Activated CD4-positive, alpha-beta T cell treated with anti-CD3 and anti-CD28 coated beads, Interleukin-2, amount 10 ng/mL, durations not matched to agents 24 days and 14 days (primary cell): ENCODE measurements around the gene CHKA. TPM values are rescaled to one million over a fixed set of nuclear protein-coding genes. Genes with fewer than 3 reads are reported as not detected.

Source experiments
- DNase-seq: peaks from one replicate; pipeline ENCODE4 v3.0.0; 2022
- H3K27ac Mint-ChIP-seq: one replicate; pipeline ENCODE4 v1.8.0; 2022; ENCODE audit warnings: mild to moderate bottlenecking, mixed read lengths
- H3K27me3 Mint-ChIP-seq: one replicate; pipeline ENCODE4 v1.8.0; 2022; ENCODE audit warnings: mixed read lengths
- H3K36me3 Mint-ChIP-seq: one replicate; pipeline ENCODE4 v1.8.0; 2022; ENCODE audit warnings: low read depth, mild to moderate bottlenecking, mixed read lengths
- H3K4me1 Mint-ChIP-seq: one replicate; pipeline ENCODE4 v1.8.0; 2021; ENCODE audit warnings: mixed read lengths
- H3K4me3 Mint-ChIP-seq: one replicate; pipeline ENCODE4 v1.8.0; 2022; ENCODE audit warnings: mild to moderate bottlenecking, moderate library complexity, mixed read lengths
- H3K9me3 Mint-ChIP-seq: one replicate; pipeline ENCODE4 v1.8.0; 2021; ENCODE audit warnings: mixed read lengths
- intact Hi-C: fragments of 100-400 bp; cut with micrococcal nuclease; formaldehyde crosslinking; loops from one replicate; pipeline ENCODE4 v1.15.1; 2023
- total RNA-seq: library from RNA; stranded (reverse); gene quantifications from 2 replicates; pipeline ENCODE4 v1.2.3, GENCODE V29; 2022

Gene CHKA
- total RNA-seq, 1 donor from 2014 or later, result 15.1 TPM

DNA sequence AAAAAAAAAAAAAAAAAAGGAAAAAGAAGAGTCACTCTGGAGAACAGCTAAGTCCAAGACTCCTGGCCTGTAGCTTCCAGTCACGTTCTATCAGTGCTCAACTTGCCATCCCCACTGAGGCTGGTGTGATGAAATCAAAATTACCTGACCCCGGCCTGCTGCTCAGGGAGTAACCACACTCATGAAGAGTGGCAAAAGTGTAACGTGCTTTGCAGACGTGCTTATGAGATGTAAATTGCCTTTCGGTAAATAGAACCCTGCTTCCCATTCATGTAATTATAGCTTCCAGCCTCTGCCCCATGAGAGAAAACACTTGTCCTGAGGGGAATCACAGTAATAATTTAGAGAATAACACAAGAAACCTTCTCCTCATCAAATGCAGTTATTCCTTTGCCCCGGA, 28.2 kb upstream of the CHKA start:
- H3K9me3 Mint-ChIP-seq, result no peaks in the 10 kb centered on the region
- no peak overlapping the region for H3K27ac Mint-ChIP-seq
- no peaks in the 10 kb centered on the region for H3K36me3 Mint-ChIP-seq
- no peak overlapping the region for H3K4me3 Mint-ChIP-seq
- DNase-seq, result no peak
- no peaks in the 10 kb centered on the region for H3K4me1 Mint-ChIP-seq
- no peaks in the 10 kb centered on the region for H3K27me3 Mint-ChIP-seq
- intact Hi-C loops, result no loop called here

DNA sequence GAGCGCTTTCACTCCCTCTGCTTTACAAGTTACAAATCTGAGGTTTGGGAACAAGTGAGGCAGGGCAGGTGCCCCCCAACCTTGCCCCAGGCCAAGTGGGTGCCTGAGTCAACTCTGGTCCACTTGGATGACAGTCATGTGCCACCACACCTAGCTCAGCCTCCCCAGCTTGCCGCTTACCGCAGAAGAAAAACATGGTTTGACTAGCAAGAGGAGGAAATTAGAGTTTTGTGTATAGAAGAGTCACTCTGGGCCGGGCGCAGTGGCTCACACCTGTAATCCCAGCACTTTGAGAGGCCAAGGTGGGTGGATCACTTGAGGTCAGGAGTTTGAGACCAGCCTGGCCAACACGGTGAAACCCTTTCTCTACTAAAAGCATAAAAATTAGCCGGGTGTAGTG, 27.7 kb upstream of the CHKA start:
- intact Hi-C loops, result no loop called here
- H3K27me3 Mint-ChIP-seq, result no peaks in the 10 kb centered on the region
- H3K4me1 Mint-ChIP-seq, result no peaks in the 10 kb centered on the region
- H3K36me3 Mint-ChIP-seq, result no peaks in the 10 kb centered on the region
- H3K4me3 Mint-ChIP-seq, result no peak overlapping the region
- H3K9me3 Mint-ChIP-seq, result no peaks in the 10 kb centered on the region
- H3K27ac Mint-ChIP-seq, result no peak overlapping the region
- DNase-seq, result no peak

DNA sequence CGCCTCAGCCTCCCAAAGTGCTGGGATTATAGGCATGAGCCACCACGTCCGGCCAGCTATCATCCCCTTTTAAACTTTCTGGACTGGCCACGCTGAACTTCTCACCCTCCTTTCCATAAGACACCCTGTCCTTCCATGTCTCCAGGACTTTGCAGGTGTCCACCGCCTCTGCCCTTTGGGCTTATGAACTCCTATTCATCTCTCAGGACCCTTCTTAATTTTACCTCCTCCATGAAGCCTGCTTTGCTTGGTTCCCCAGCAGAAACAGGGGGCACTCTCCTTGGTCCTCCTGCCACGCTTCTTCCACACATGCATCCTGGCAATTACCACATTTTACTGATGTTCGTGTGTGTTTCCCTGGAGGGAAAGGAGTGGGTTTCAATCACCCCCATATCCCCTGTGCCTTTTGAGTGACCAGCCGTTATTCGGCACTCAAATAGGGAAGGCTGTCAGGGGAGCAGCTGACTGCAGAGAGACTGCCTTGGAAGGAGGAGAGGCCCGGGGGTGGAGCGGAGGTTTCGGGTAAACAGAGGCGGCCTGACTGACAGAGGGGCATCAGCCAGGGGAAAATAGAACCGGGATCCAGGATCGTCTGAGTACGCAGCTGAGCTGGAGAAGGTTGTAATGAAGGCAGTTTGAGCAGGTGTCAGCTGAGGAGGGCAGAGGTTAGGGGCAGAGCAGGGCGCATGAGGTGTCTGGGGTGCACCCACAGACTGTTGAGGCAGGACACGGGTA, 27.1 kb upstream of the CHKA start:
- no peak for DNase-seq
- no peaks in the 10 kb centered on the region for H3K36me3 Mint-ChIP-seq
- H3K4me3 Mint-ChIP-seq, result no peak overlapping the region
- no peaks in the 10 kb centered on the region for H3K4me1 Mint-ChIP-seq
- H3K9me3 Mint-ChIP-seq, result no peaks in the 10 kb centered on the region
- H3K27ac Mint-ChIP-seq, result no peak overlapping the region
- no peaks in the 10 kb centered on the region for H3K27me3 Mint-ChIP-seq
- intact Hi-C loops, result no loop called here

DNA sequence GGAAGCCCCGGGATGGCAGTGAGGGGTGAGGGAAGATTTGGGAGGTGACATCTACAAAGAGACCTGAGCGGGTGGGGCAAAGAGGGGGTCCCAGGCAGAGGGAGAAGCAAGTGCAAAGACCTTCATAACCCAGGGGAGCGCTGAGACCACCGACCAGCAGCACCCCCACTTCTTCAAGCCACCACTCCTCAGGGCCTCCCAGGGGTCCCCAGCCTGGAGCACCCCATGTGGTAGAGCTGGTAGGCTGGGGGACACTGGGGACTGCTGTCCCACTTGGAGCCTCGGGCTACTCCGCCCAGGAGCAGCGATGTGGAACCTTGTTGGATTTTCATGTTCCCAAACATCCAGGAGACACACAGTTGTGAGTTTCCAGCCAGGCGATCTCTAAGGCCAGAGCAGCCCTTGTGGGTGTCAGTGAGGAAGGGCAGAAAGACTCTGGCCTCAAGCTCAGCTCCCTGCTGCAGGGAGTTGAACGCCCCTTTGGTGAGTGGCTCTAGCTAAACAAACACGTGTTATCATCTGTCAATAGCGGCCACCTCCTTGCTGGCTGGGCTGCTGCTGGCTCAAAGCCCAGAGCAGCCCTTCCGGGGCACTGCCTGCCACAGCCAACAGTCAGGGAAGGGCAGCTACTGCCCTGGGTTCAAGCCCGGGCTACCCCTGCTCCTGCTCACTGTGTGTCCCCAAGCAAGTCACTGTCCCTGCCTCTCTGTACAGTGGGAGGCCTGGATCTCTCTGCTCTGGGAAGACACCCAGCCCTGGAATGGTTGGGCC, 25.7 kb upstream of the CHKA start:
- H3K27ac Mint-ChIP-seq, result no peak overlapping the region
- intact Hi-C loops, result no loop called here
- no peaks in the 10 kb centered on the region for H3K27me3 Mint-ChIP-seq

DNA sequence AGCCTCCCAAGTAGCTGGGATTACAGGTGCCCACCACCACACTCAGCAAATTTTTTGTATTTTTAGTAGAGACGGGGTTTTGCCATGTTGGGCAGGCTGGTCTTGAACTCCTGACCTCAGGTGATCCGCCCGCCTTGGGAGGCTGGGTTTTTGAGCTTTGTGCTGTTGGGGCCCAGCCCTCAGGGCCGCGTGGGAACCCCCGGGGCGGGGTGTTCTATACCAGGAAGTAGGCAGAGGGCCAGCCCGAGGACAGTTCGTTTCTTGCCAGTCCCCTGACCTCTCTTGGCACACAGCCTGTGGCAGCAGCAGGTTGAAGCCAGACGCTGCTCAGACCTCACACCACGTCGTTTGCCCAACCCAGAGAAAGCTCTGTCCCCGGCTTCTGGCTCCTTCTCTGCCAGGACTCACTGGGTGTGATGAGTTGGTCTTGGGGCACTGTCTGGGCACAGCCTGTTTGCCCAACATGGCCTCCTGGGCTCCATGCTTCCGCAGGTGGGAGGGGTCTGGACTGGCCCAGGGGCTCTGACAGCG, 24.9 kb upstream of the CHKA start:
- Mint-ChIP-seq H3K27me3 (no peaks in the 10 kb centered on the region), H3K4me3 (no peak overlapping the region), H3K36me3 (no peaks in the 10 kb centered on the region), H3K4me1 (peaks cover 7% of the 10 kb centered on the region), H3K9me3 (no peaks in the 10 kb centered on the region), H3K27ac (no peak overlapping the region)
- intact Hi-C loops, result no loop called here
- DNase-seq, result no peak

More for the DNA sequence above, 25.7 kb upstream of the CHKA start:
- no peak overlapping the region for H3K4me3 Mint-ChIP-seq
- peaks cover 7% of the 10 kb centered on the region for H3K4me1 Mint-ChIP-seq
- no peaks in the 10 kb centered on the region for H3K9me3 Mint-ChIP-seq
- H3K36me3 Mint-ChIP-seq, result no peaks in the 10 kb centered on the region
- no peak for DNase-seq

DNA sequence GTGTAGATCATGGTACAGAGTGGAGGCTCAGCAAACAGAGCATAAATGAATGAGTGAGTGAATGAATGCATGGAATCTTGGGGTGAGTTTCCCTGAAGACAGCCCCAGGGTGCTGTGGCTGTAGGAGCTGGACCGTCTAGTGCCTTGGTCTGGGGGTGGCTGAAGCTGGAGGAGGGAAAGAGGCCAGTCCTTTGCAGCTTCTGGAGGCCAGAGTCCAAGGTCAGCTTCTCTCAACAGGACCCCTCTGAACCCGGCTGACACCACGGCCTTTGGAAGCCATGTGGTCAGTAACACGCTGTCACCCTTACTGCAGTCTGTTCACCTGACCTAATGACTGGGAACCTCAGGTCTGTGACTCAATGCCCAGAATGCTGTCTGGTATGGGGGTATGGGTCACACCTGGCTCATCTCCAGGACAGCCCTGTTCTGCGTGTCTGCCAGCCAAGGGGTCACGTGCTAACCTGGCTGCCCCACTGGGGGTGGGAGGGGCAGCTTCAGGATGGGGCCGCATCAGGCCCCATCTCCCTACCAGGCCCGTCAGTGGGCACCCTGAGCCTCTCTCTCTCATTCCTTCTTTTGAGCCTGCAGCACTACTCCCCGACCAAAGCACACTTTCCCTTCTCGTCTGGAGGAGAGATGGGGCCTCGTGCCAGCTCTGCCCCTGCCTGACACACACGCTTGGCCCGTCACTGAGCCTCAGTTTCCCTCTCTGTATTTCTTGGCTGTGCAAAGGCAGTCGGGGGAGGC, 24.1 kb upstream of the CHKA start:
- no peaks in the 10 kb centered on the region for H3K9me3 Mint-ChIP-seq

DNA sequence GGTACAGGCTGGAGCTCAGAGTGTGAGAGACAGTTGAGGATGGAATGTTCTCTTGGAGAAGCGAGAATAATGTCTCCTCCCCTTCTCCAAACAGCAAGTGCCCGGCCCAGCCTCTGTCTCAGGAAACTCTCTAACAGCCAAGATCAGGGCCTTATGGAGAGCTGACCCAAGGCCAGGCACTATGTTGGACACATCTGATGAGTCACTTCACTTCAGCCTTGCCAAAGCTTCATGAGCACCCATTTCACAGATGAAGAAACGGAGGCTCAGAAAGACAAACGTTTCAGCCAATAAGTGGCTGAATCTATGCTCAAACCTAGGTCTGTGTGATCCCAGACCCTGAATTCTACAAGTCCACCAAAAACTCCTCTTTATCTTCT, 22.1 kb upstream of the CHKA start:
- DNase-seq, result no peak
- no peaks in the 10 kb centered on the region for H3K9me3 Mint-ChIP-seq
- H3K36me3 Mint-ChIP-seq, result no peaks in the 10 kb centered on the region
- intact Hi-C loops, result no loop called here
- H3K27me3 Mint-ChIP-seq, result peaks cover under 1% of the 10 kb centered on the region
- H3K27ac Mint-ChIP-seq, result no peak overlapping the region
- peaks cover 7% of the 10 kb centered on the region for H3K4me1 Mint-ChIP-seq
- no peak overlapping the region for H3K4me3 Mint-ChIP-seq

More for the DNA sequence above, 24.1 kb upstream of the CHKA start:
- Mint-ChIP-seq H3K4me3 (no peak overlapping the region), H3K27me3 (no peaks in the 10 kb centered on the region), H3K4me1 (peaks cover 7% of the 10 kb centered on the region), H3K36me3 (no peaks in the 10 kb centered on the region), H3K27ac (no peak overlapping the region)
- intact Hi-C loops, result no loop called here
- DNase-seq, result no peak

DNA sequence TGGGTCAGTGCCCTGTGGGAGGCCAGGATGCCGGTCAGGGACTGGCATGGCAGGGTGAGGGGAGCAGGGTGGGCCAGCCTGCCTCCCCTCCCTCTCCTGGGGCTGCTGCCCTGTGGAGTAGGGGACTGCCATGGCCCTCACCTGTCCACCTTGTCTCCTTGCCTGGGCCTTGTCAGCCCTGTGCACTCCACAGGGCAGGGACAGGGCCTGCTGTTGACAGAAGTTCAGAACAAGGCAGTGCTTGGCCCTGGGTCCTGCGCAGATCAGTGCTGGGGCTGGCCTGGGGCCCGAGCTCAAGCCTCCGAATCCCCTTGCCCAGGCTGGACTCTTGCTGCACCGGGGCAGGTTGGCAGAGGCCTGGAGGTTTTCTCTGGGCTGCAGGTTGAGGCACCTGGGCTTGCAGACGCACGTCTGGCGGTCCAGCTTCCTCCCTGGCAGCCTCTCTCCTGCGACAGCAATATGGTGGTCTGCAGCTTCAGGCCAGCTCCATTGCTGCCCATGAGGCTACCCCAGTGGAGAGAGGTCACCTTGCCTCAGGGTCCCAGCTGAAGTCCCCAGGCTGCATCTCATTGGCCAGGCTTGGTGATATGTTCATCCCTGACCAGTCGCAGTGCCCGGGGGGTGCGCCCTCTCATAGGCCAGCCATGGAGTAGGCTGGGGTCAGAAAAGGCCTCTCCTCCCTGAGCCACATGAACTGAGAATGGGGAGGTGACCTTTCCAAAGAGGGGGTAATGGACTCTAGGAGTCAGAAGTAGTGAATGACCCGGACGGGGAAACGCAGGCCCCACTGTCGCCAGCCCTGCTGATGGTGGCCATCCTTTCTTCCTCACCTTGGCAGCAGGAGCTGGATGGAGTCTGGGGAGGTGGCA, 21.5 kb upstream of the CHKA start:
- H3K27ac Mint-ChIP-seq, result peak overlapping the region; percentile 82
- H3K9me3 Mint-ChIP-seq, result no peaks in the 10 kb centered on the region
- DNase-seq, result no peak
- H3K4me3 Mint-ChIP-seq, result no peak overlapping the region
- intact Hi-C loops, result no loop called here
- peaks cover 7% of the 10 kb centered on the region for H3K4me1 Mint-ChIP-seq
- no peaks in the 10 kb centered on the region for H3K36me3 Mint-ChIP-seq
- H3K27me3 Mint-ChIP-seq, result peaks cover 5% of the 10 kb centered on the region

DNA sequence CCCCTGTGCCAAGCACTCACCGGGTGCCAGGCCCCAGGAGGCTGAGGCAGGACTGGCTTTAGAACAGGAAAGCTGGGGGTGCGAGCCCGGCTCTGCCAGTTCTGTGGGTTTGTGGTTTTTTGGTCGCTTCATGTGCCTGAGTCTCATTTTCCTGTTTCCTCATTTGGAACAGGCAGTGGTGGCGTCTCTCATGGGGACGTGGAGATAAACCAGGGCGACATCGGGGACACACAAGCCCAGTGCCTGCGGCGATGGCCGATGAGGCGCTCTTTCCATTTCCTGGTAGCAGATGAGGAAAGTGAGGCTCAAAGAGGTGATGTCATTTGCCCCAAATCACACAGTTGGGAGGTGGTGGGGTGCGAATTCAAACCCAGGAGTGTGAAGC, 20.8 kb upstream of the CHKA start:
- H3K9me3 Mint-ChIP-seq, result no peaks in the 10 kb centered on the region
- peak overlapping the region; percentile 82 for H3K27ac Mint-ChIP-seq
- peak; percentile 80 for DNase-seq
- H3K4me1 Mint-ChIP-seq, result peaks cover 7% of the 10 kb centered on the region
- H3K4me3 Mint-ChIP-seq, result no peak overlapping the region
- no peaks in the 10 kb centered on the region for H3K36me3 Mint-ChIP-seq
- intact Hi-C loops, result no loop called here
- peaks cover 5% of the 10 kb centered on the region for H3K27me3 Mint-ChIP-seq

DNA sequence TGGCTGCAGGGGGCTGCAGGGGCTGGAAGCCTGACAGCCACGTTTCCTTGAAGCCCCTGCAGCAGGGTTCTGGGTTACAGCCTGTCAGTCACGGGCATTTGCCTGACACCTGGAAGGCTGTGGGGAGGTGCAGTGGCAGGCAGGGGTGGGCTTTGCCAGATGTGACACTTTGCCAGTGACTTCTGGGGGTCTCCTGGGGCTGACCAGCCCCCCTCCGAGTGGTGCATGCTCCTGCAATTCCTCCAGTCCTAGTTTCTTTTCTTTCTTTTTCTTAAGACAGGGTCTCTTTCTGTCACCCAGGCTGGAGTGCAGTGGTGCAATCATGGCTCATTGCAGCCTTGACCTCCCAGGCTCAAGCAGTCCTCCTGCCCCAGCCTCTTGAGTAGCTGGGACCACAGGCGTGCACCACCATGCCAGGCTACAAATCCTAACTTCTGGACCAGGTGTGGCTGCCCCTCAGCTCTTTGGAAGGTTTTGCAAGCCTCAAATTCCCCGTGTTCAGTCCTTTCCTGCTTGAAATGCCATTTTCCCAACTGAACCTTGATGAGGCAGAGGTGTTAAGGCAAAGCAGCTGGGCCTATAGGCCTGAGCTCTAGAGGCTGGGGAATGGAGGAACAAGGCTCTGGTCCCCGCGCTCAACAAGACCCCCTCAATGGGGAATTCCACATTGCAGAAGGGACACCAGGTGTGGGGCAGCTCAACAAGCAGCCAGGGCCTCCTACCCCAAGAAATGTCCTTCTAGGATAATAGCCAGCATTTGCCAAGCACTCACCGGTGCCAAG, 20.2 kb upstream of the CHKA start:
- H3K27ac Mint-ChIP-seq, result no peak overlapping the region
- no peaks in the 10 kb centered on the region for H3K36me3 Mint-ChIP-seq
- intact Hi-C loops, result no loop called here
- H3K4me3 Mint-ChIP-seq, result no peak overlapping the region
- H3K9me3 Mint-ChIP-seq, result no peaks in the 10 kb centered on the region
- DNase-seq, result no peak
- H3K27me3 Mint-ChIP-seq, result peaks cover 5% of the 10 kb centered on the region
- H3K4me1 Mint-ChIP-seq, result peaks cover 7% of the 10 kb centered on the region

DNA sequence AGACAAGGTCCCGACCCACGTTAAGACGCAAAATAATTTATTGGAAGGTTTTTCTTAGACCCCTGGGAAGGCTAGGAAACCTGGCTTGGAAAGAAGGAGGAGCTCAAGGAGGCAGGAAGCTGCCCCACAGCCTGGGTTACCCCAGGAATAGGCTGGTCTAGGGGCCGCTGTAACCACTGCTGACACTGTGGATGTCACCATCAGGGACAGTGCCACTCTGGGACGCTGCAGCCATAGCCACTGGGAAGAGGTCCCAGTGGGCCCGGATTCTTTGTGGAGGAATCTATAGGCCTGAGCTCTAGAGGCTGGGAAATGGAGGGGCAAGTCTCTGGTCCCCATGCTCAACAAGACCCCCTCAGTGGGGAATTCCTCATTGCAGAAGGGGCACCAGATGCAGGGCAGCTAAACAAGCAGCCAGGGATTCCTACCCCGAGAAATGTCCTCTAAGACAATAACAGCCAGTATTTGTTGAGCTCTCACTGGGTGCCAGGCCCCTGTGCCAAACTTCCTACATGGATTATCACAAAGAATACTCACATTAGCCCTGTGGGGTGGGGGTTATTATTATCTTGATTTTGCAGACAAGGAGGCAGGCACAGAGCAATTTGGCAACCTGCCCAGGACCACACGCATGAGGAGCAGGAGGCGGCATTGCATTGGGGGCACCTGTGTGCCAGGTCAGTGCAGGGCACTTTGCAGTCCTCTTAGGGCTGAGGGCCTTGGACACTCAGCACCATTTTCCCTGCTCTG, 19.5 kb upstream of the CHKA start:
- Mint-ChIP-seq H3K27ac (no peak overlapping the region), H3K4me1 (peaks cover 7% of the 10 kb centered on the region), H3K36me3 (no peaks in the 10 kb centered on the region), H3K4me3 (no peak overlapping the region), H3K27me3 (peaks cover 5% of the 10 kb centered on the region), H3K9me3 (no peaks in the 10 kb centered on the region)
- intact Hi-C loops, result no loop called here
- DNase-seq, result no peak

DNA sequence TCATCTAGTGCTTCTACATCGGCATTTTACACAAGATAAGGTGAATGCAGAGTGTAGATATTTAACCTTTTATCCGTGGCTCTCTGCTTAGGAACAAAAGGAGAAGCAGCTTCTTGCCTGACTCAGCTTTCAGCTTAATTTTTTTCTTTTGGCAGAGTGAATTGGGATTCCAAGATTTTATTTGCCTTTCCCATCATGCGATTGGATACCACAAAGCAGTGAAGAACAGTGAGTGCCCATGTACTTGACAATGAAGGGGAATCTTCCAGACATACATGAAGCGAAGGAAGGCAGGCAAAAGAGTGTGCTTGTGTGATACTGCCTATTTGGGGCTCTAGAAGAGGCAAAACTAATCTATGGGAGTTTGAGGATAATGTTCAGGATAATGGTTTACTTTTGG, 17.0 kb upstream of the CHKA start:
- no peak overlapping the region for H3K27ac Mint-ChIP-seq
- H3K9me3 Mint-ChIP-seq, result peaks cover 12% of the 10 kb centered on the region
- H3K36me3 Mint-ChIP-seq, result peaks cover 1% of the 10 kb centered on the region
- H3K4me1 Mint-ChIP-seq, result peaks cover 7% of the 10 kb centered on the region
- no peak overlapping the region for H3K4me3 Mint-ChIP-seq
- DNase-seq, result no peak
- H3K27me3 Mint-ChIP-seq, result peaks cover 5% of the 10 kb centered on the region
- intact Hi-C loops, result no loop called here
